Astrocyte of the cerebellum (primary cell): ENCODE data around the gene AFF2.

Experiments
- DNase-seq: peaks from one replicate; pipeline ENCODE4 v3.0.0-alpha.2; 2011; ENCODE audit warnings: low read depth
- H3K4me3 ChIP-seq: 2 replicates; pipeline ENCODE4 v1.5.1; 2011; ENCODE audit warnings: mild to moderate bottlenecking, low read depth, low read length, moderate library complexity
- CTCF ChIP-seq: IDR thresholded peaks from 2 replicates; pipeline ENCODE4 v1.5.1; 2012; ENCODE audit warnings: low read length, low read depth, moderate library complexity, mild to moderate bottlenecking; ENCODE audit errors: missing control alignments
- in situ Hi-C: cut with HindIII; loops from 2 replicates; pipeline ENCODE4 v1.10.0; 2017; ENCODE audit warnings: low sequenced_read_pairs

Gene AFF2

GRCh38 chrX:148976571-148977400 is 476.4 kb downstream of the AFF2 start:
- no peak overlapping the region for H3K4me3 ChIP-seq
- DNase-seq = no peak
- in situ Hi-C loops = no loop called here
- TF ChIP-seq CTCF = no peak

DNA sequence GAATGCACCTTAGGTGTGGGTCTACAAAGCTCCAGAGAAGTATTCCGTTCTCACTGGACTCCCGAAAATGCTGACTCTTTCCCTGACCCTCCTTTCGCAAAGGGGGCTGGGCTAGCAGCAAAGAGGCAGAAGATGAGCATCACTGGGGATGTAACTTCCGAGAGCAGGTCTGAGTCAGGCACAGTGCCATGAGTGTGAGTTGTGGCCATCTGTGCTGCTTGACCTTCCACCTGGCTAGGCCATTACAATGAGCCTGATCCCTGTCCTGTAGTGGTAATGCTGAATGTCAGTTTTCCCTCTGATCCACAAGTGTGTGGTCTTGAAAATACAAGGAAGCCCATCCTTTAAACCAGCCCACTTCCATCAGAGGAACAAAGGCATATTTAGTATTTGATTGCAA is 479.4 kb downstream of the AFF2 start:
- TF ChIP-seq CTCF = no peak
- in situ Hi-C loops = no loop called here

DNA sequence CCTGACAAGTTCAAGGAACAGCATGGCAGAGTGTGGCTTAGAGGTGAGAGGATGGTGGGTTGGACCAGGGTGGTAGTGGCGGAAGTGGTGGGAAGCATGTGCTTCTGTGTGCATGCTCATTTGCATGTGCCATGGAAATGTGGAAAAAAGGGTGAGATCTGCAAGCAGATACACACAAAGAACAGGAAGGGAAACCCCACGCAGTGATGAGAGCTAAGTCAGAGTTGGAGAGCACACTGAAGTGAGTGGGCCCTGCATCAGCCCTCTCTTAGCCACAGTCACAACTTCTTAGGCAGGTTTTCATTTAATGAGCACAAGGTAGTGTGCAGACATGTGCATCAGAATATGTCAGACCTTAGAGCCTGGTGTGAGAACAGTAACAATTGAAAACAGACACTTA is 483.8 kb downstream of the AFF2 start:
- in situ Hi-C loops = no loop called here
- no peak for TF ChIP-seq CTCF
- DNase-seq = no peak
- H3K4me3 ChIP-seq = no peak overlapping the region

More for the DNA sequence above, 479.4 kb downstream of the AFF2 start:
- DNase-seq = no peak
- H3K4me3 ChIP-seq = no peak overlapping the region

GRCh38 chrX:148991502-148991901 is 491.1 kb downstream of the AFF2 start:
- TF ChIP-seq CTCF = no peak
- DNase-seq = no peak
- no peak overlapping the region for H3K4me3 ChIP-seq
- in situ Hi-C loops = no loop called here

GRCh38 chrX:148995661-148996060 is 495.2 kb downstream of the AFF2 start:
- no peak for DNase-seq
- in situ Hi-C loops = no loop called here
- TF ChIP-seq CTCF = no peak
- no peak overlapping the region for H3K4me3 ChIP-seq

GRCh38 chrX:149002320-149002719 is 501.9 kb downstream of the AFF2 start:
- H3K4me3 ChIP-seq = no peak overlapping the region
- in situ Hi-C loops = no loop called here
- no peak for DNase-seq
- TF ChIP-seq CTCF = no peak
